GM19351 (cell line): Measurements from ENCODE around the gene SIGLEC6.

Source experiments
- ATAC-seq: cut with Tn5 transposase; IDR thresholded peaks from one replicate; pipeline ENCODE4 v1.9.1; 2021; ENCODE audit warnings: mild to moderate bottlenecking, moderate library complexity; ENCODE audit not compliant: unreplicated experiment

Gene SIGLEC6

DNA sequence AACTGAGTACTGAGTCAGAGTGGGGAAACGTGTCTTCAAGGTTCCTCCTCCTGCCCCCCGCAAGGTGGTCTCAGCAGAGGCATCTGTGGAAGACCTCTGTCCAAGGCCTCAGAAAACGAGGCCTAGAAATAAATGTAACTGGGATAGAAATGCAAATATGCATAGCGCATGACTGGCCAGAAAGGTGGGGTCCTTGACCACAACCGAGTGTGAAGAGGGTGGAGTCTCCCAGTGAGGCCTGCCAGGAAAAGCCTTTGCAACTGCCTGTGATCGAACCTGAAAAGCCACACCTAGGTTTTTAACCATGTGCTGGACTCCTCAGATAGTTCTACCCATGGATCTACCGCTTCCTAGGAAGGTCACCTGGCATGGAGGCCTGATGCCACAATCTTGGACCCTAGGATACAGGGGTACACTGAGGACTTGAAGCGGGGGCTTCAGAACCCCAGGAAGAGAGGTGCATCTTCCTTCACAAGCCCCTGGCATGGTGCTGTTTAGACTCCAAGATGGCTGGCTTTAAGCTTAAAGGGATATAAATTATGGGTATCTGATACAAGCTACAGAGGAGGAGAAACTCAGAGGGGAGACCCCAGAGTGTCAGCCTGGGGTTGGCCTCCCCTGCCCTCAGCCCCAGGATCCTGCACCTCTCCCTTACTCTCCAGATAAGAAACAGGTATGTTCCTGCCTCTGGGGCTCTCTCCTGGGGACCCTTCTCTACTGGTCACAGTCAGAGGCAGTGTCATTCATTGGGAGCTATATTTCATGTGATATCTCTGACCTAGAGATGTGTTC is 18.3 kb upstream of the SIGLEC6 start:
- ATAC-seq: no peak

DNA sequence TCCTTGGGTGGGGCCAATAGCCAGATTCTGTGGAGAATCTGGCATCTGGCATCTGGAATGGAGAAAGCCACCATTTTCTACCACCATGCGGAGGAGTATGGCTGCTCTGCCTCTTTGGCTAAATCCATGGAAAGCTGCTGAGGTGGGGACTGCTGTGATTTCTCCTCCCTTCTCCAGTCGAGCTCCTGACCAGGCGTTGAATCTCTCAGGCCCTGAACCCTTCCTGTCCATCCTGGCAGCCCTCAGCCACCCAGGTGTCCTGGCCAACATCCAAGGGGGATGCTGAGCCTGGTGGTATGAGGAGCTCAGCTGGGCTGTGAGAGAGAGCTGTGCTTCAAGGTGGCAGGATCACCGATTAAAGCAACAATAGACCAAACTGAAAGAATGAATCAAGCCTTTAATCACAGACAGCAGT is 17.4 kb upstream of the SIGLEC6 start:
- no peak for ATAC-seq

DNA sequence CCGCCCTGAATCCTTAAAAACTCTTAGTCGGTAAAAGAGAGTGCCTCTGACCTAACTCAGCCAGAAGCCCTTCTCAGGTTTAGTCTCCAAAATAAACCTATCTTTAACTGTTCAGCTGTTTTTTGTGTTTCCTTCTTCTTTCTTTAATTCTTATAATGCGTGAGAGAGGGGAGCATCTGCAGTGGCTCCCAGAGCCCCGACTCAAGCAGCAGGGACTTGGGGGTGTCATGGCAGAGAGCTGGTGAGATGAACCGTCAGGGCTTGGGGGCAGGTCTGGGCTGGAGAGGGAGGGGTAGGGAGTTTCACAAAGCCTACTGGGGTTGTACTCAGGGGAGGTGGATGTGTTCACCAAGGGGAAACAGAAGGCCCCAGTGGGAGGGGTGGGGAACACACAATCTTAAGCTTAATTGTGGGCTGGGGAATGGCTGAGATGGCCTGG is 16.8 kb upstream of the SIGLEC6 start:
- ATAC-seq: no peak

DNA sequence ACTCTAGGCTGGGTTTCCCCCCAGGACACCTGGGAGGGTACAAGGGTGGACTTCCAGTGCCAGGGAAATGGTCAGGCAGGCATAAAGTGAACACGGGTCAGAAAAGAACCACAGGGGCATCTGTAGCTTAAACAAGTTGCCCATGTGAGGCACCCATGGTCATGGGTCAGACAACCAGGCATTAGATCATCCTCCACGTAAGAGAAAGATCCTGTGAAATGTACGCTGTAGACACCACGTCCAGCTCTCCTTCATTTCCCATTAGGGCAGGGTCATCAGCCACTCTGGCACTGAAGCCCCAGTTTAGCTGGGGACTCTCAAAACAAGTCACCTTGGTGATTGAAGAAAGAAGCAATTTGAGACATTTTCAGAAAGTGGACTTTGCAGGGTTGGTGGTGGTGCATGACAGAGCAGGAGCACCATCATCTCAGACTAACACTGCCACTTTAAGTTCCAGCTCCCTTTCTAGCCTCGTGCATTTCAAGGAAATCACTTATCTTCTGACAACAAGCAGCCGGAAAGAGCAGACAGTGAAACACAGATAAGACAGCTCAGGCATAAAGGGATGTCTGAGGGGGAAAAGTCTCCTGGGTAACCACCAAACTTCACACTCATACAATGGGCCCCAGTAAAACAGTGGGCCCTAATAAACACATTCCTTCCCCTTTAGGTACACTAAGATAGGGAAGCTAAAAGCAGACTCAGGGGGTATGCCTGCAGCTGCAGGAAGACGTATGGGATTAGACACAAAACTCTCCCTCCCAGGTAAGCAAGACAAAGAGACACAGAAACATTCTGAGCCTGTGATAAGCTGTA is 16.1 kb upstream of the SIGLEC6 start:
- no peak for ATAC-seq

DNA sequence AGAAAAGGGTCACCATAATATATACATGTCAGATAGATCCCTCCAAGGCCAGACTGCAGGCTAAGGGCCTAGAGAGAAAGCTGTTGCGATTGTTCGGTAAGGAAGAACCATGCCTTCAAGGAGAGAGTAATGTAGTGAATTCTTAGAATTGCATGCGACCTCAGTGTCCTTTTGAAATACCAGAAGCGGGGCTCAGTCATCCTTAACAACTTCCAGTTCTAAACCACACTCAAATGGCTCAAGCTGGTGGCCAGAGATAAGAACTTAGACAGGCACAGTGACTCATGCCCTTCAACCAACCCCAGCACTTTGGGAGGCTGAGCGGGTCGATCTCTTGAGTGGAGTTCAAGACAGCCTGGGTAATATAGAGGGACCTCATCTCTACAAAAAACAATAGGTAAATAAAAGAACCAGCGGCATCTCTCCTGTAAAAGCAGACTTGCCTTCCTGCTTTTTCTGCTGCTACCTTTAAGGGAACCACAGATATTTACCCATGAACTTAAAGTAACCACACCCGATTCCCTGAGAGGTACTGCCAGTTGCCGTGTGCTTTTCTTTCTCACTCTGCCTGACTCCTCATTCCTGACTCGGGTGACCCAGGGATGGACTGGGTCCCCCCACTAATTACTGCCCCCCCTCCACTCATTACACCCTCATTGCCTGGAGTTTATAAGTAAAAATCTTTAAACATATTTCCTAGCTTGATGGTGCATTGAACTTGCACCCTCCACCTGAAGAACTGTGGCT is 15.4 kb upstream of the SIGLEC6 start:
- ATAC-seq: no peak

DNA sequence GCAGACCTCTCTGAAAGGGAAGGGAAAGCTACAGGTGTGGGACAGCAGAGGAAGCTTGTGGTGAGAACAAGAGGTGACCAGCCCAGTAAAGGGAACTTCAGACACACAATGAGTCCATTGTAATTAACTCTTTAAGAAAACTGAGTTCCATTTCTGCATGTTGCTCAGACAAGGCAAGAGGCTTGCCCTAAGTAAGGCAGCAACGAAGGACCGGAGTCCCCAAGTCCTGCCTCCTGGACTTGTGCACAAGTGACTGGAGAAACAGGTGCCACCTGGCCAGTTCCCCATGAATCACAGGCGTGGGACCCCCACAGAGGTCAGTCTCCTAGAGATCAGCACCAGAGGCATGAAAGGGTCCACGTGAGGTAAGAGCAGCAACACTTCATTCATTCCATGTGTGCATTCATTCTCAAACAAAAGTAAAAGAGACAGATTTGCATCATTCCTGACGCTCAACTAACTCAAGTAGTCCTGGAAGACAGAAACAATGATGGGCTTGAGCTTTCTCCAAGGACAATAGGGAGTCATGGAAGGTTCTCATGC is 14.7 kb upstream of the SIGLEC6 start:
- ATAC-seq: no peak

DNA sequence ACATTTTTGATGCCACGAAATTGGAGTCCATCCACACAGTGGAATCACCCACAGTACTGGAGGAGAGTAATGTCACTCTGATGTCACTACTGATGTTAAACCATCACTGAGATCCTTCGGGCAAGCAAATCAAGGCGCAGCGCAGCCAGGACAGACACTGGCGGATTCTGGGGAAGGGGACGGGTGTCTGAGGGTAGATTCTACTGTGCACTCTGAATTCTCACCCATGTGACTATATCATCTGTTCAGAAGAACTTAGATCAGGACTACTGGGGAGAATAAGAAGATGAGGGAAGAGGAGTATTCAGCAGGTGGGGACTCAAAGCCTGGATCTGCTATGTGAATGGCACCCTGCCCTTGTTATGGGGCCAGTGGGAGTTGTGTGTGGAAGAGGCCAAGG is 12.6 kb upstream of the SIGLEC6 start:
- no peak for ATAC-seq

DNA sequence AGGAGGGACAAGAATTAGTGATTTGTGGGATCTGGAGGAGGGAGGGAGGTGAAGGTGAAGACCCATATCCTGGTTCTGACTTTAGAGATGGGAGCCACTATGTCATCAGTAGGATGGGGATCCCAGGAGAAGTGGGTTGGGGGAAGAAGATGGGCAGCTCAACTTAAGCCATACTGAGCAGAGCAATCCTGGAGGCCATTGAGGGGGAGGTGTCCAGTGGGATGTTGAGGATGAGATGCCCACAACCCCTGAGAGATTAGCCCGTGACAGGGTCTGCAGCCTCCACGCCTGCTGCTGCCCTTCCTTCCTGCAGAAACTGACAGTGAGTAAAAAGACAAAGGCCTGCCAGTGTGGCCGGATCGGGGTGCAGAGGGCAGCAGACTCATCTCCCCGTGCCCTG is 11.2 kb upstream of the SIGLEC6 start:
- no peak for ATAC-seq

DNA sequence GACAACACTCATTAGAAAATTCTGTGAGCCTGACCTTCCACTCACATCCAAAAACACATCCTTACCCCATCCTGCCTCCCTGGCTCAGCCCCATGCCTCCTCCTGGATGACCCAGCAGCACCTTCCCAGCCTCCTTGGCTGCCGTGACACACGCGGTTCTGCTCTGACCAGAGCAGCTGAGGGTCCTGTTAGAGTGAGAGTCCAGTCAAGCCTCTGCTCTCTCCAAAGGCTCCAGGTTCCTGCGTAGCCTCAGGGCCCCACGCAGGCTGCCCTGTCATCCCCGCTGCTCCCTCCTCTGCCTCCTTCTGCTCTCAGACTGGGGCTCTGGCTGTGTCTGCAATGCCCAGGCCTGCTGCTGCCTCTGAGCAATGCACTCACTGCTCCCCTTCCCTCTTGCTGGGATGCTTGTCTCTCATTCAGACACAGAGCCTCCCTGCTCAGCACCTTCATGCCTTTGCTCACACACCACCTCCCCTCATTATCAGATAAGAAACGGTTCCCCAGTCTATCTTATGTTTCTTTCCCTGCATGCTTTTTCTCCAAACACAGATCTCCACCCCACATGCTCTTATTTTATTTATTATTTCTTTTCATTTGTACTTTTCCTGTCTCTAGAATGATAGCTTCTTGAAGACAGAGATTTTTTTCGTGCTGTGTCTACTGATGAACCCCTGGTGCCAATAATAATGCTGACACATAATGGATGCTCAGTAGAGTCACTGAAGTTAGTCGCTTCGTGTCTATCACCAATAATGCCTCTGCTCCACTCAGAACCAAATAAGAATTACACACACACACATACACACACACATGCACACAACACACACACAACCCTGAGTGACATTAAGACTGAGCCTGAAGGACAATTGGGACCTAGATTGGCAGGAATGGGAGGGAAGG is 10.2 kb upstream of the SIGLEC6 start:
- ATAC-seq: no peak

DNA sequence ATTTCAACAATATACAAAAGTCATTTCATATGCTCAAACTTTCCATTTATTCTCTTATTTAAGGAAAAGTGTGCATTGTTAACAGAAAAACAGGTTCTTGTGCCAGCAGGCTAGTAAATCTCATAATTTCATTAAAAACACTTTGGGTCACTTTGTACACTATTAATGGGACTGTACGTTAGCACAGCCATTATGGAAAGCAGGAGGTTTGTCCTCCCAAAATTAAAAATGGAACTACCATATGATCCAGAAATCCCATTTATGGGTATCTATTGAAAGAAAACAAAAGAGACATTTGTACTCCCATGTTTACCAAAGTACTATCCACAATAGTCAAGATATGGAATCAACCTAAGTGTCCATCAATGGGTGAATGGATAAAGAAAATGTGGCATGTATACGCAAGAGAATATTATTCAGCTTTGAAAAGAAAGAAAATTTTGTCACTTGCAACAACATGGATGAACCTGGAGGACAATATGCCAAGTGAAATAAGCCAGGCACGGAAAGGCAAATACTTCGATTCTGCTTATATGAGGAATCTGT is 8.4 kb upstream of the SIGLEC6 start:
- no peak for ATAC-seq

DNA sequence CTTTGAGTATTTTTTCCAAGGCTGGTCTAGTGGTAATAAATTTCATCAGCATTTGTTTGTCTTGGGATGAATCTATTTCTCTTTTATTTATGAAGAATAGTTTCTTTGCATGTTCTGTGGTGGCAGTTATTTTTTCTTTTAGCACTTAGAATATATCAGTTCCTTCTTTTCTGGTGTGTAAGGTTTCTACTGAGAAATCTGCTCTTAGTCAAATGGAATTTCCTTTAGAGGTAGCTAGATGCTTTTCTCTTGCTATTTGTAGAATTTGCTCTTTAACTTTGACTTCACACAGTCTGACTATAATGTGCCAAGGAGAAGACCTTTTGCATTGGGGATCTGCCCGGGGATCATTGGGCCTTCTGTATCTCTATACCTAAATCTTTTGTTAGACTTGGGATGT is 4.1 kb upstream of the SIGLEC6 start:
- no peak for ATAC-seq

DNA sequence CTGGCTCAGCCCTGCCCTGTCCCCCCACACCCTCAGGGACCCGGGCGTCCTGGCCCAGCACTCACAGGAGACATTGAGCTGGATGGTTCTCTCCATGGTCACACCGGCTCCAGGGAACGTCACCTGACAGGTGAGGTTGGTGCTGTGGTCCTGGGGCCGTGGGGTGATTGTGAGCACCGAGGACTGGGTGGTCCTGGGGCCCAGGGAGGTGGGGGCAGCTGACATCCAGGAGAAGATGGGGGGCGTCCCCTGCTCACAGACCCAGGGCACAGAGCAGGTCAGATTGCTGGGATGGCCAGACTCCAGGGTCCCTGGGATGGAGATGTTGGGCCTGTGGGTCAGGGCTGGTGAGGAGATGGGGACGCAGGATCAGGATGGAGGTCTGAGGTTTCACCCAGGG is 854 bp downstream of the SIGLEC6 start:
- ATAC-seq: no peak

DNA sequence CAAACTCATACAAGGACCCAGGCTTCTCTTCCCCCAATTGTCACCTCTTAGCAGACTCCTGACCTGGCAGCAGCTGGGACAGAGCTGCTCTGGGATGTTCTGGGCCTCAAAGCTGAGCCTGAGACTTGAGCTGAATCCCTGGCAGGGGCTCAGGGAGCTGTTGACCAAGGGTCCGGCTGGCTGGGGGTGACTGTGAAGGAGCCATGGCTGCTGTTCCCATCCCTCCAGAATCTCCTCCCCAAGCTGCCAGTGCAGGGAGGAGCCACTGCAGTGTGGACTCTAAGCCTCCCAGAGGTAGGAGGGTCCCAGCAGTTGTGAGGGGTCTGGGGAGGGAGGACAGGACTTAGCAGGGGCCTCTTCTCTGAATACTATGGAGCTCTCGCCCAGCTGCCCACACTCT is 2.2 kb downstream of the SIGLEC6 start:
- no peak for ATAC-seq

DNA sequence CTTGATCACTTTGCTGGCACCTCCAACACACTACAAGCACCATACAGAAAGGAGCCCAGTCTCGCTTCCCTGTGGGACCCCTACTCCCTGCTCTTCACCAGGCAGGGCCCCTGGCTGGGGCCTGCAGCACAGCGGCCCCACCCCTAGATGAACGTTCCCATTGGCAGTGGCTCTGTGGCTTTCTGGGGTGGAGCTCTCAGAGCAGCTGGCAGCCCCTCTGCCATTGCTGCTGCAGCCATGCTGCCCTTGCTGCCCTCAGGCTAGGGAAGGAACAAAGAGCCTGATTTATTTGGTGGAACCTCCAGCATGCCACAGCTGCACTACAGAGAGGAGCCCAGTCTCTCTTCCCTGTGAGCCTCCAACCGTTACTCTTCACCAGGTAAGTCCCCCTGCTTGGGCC is 5.8 kb downstream of the SIGLEC6 start:
- ATAC-seq: no peak

DNA sequence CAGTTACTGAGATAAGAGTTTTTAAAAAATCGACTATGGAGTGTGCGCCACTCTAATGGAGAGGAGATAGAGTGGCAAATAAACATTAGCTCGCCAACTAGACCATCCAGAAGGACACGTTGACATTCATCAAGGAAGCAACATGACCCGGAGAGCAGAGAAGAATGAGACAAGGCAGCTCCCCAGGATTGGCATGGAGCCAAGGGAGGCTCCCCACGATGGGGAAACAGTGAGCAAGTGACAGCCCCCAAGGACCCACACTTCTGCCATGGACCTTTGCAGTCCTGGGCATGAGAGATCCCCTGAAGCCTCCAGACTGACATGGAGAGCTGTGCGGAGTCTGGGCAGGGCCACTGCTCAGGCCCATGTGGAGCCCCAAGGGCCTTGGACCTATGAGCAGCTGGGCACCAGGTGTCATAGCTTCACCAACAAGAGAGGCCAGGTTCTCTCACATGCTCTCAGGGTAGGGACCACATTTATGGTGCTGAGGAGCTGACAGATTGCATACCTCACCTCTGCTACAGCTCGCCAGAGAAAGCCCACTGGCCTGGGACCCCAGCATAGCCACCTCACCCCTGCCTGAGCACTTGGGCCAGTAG is 6.7 kb downstream of the SIGLEC6 start:
- ATAC-seq: no peak

DNA sequence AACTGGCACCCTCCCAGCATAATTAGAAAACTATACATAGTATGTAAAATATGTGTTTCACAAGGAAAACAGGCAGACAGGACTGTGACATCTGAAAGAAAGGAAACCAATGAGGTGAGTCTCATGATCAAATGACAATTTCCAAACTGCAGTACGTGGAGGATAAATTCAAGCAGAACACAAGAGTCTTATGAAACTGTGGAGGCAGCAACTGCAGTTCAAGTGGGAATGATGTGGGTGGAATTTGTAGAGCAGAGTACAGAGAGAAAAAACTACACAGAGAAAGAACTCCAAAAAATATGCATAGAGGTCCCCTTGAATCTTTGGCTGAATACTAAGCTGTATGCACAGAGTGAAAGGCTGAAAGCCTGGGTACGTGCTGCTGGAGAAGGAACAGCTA is 9.7 kb downstream of the SIGLEC6 start:
- ATAC-seq: no peak

DNA sequence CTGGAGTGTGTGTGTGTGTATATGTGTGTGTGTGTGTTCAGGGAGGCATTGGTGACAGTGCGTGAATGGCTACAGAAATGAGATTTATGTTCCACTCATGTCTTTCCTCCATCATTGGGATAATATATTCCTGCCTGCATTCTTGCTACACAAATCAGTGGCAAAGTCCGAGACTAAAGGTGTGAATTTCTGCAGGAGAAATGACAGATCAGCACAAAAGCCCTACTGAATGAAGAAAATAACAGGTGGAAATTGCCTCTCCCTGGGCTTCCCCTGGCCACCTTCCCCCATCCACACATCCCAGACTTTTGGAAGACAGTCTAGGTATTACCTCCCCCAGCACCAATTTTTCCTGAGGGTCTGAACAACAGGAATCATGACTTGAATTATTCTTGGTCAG is 10.1 kb downstream of the SIGLEC6 start:
- no peak for ATAC-seq

DNA sequence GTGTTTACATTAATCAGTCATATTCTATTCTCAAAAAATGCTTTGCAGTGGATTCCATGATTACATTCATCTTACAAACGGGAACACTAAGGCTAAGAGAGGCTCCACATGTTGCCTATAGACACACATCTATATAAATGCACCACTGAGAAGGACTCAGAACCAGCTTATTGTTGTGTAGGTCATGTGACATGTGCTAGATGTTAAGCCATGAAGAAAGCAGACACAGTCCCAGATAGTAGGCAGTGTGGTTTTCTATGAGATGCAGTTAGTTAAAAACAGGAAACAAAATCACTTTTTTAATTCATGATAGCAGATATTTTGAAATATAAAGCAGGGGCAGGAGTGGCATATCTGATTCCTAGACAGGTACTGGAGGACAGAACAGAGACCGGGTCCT is 10.7 kb downstream of the SIGLEC6 start:
- ATAC-seq: no peak

DNA sequence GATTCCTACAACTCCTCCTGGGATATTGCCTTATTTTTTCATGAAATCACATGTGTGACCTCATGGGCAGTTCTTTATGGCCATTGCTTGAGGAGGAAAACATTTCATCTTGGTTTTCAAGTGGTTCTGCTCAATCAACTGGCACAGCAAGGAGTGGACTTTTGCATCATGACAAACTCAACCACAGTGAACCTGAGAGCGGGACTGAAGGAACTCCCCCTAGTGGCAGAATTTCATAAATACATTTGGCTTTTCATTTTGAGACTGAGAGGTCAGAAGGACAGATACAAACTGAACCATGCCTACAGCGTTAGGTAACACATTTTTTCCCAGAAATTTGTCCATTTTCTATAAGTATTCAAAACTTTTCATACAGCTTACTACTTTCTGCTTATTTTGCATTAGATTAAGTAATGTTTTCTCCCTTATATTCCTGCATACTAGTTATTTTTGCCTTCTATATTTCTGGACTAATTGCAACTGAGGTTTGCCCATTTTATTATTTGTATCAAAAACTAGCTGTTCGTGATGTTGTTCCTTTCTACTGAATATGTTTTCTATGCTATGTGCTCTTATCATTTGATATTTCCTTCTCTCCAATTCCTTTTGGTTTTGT is 16.5 kb downstream of the SIGLEC6 start:
- no peak for ATAC-seq
